ENCODE results near the gene MMD.

Gene MMD

GRCh38 chr17:55420067-55420775, 1.4 kb downstream of the MMD start:
- TF ChIP-seq POLR2A (IDR thresholded peaks at IDR 0.05; ENCODE audit: low read depth, low read length), result no peak
- DNase-seq (ENCODE audit: insufficient read length, low spot score), result no peak
- no peak for FAIRE-seq

GRCh38 chr17:55418369-55419268, 3.0 kb downstream of the MMD start:
- TF ChIP-seq POLR2A (IDR thresholded peaks at IDR 0.05; ENCODE audit: low read depth, low read length), result no peak
- no peak for DNase-seq (ENCODE audit: insufficient read length, low spot score)
- no peak for FAIRE-seq

- DNase-seq (ENCODE audit: insufficient read length, low spot score) (no peak), FAIRE-seq (no peak)
- no peak for TF ChIP-seq POLR2A (IDR thresholded peaks at IDR 0.05; ENCODE audit: low read depth, low read length)
These were observed 4.0 kb downstream of the MMD start for GRCh38 chr17:55417411-55418268.

GRCh38 chr17:55416470-55417052, 5.1 kb downstream of the MMD start:
- no peak for FAIRE-seq
- TF ChIP-seq POLR2A (IDR thresholded peaks at IDR 0.05; ENCODE audit: low read depth, low read length), result no peak
- no peak for DNase-seq (ENCODE audit: insufficient read length, low spot score)

- no peak for DNase-seq (ENCODE audit: insufficient read length, low spot score)
- no peak for TF ChIP-seq POLR2A (IDR thresholded peaks at IDR 0.05; ENCODE audit: low read depth, low read length)
- no peak for FAIRE-seq
These were observed 5.6 kb downstream of the MMD start for GRCh38 chr17:55416000-55416399.

GRCh38 chr17:55414983-55415382, 6.7 kb downstream of the MMD start:
- no peak for FAIRE-seq
- TF ChIP-seq POLR2A (IDR thresholded peaks at IDR 0.05; ENCODE audit: low read depth, low read length), result no peak

GRCh38 chr17:55413825-55414489, 7.7 kb downstream of the MMD start:
- DNase-seq (ENCODE audit: insufficient read length, low spot score), result no peak
- peak; percentile 11 for FAIRE-seq
- TF ChIP-seq POLR2A (IDR thresholded peaks at IDR 0.05; ENCODE audit: low read depth, low read length), result no peak

More at GRCh38 chr17:55414983-55415382, 6.7 kb downstream of the MMD start:
- DNase-seq (ENCODE audit: insufficient read length, low spot score), result no peak

GRCh38 chr17:55411463-55411855, 10.2 kb downstream of the MMD start:
- DNase-seq (ENCODE audit: insufficient read length, low spot score) (no peak), FAIRE-seq (no peak)
- no peak for TF ChIP-seq POLR2A (IDR thresholded peaks at IDR 0.05; ENCODE audit: low read depth, low read length)

GRCh38 chr17:55410722-55411462, 10.7 kb downstream of the MMD start:
- FAIRE-seq (peak; percentile 95), DNase-seq (ENCODE audit: insufficient read length, low spot score) (no peak)
- TF ChIP-seq POLR2A (IDR thresholded peaks at IDR 0.05; ENCODE audit: low read depth, low read length), result no peak

GRCh38 chr17:55409030-55409800, 12.4 kb downstream of the MMD start:
- DNase-seq (ENCODE audit: insufficient read length, low spot score), result no peak
- FAIRE-seq, result no peak
- no peak for TF ChIP-seq POLR2A (IDR thresholded peaks at IDR 0.05; ENCODE audit: low read depth, low read length)

GRCh38 chr17:55407641-55408566, 13.7 kb downstream of the MMD start:
- DNase-seq (ENCODE audit: insufficient read length, low spot score) (no peak), FAIRE-seq (peak; percentile 30)
- TF ChIP-seq POLR2A (IDR thresholded peaks at IDR 0.05; ENCODE audit: low read depth, low read length), result no peak
